ENCODE results near the gene LMBR1.
"Not testable (repeated sequence)": the region's sequence is repeated elsewhere in the genome, so short reads cannot be mapped to it uniquely, and the experiment has no call there.

The LMBR1 gene

GRCh38 chr7:156702399-156702798 lies 190.6 kb downstream of the LMBR1 start:
- no peak overlapping the region for H3K4me3 ChIP-seq (ENCODE audit: control insufficient read depth, low read depth, low read length)
- DNase-seq (ENCODE audit: low read depth) = no peak
- TF ChIP-seq CTCF (IDR thresholded peaks at IDR 0.05; ENCODE audit: control insufficient read depth, insufficient read depth, low read depth, low read length, missing control alignments) = no peak

GRCh38 chr7:156701787-156702186 lies 191.2 kb downstream of the LMBR1 start:
- DNase-seq (ENCODE audit: low read depth); H3K4me3 ChIP-seq (ENCODE audit: control insufficient read depth, low read depth, low read length): not testable (repeated sequence)

- not testable (repeated sequence) for H3K4me3 ChIP-seq (ENCODE audit: control insufficient read depth, low read depth, low read length); DNase-seq (ENCODE audit: low read depth)
Observed at GRCh38 chr7:156698512-156698911, 194.5 kb downstream of the LMBR1 start.

- DNase-seq (ENCODE audit: low read depth); H3K4me3 ChIP-seq (ENCODE audit: control insufficient read depth, low read depth, low read length): not testable (repeated sequence)
Observed at GRCh38 chr7:156697283-156697682, 195.7 kb downstream of the LMBR1 start.

- no peak for TF ChIP-seq CTCF (IDR thresholded peaks at IDR 0.05; ENCODE audit: control insufficient read depth, insufficient read depth, low read depth, low read length, missing control alignments)
- no peak for DNase-seq (ENCODE audit: low read depth)
- no peak overlapping the region for H3K4me3 ChIP-seq (ENCODE audit: control insufficient read depth, low read depth, low read length)
Observed at GRCh38 chr7:156693627-156694026, 199.4 kb downstream of the LMBR1 start.

- TF ChIP-seq CTCF (IDR thresholded peaks at IDR 0.05; ENCODE audit: control insufficient read depth, insufficient read depth, low read depth, low read length, missing control alignments) = no peak
- H3K4me3 ChIP-seq (ENCODE audit: control insufficient read depth, low read depth, low read length) = no peak overlapping the region
- no peak for DNase-seq (ENCODE audit: low read depth)
Observed at GRCh38 chr7:156692849-156693248, 200.1 kb downstream of the LMBR1 start.

GRCh38 chr7:156691764-156692163 lies 201.2 kb downstream of the LMBR1 start:
- DNase-seq (ENCODE audit: low read depth) = no peak
- TF ChIP-seq CTCF (IDR thresholded peaks at IDR 0.05; ENCODE audit: control insufficient read depth, insufficient read depth, low read depth, low read length, missing control alignments) = no peak

GRCh38 chr7:156684661-156685060 lies 208.3 kb downstream of the LMBR1 start:
- TF ChIP-seq CTCF (IDR thresholded peaks at IDR 0.05; ENCODE audit: control insufficient read depth, insufficient read depth, low read depth, low read length, missing control alignments) = no peak
- no peak for DNase-seq (ENCODE audit: low read depth)
- no peak overlapping the region for H3K4me3 ChIP-seq (ENCODE audit: control insufficient read depth, low read depth, low read length)

More at GRCh38 chr7:156691764-156692163, 201.2 kb downstream of the LMBR1 start:
- no peak overlapping the region for H3K4me3 ChIP-seq (ENCODE audit: control insufficient read depth, low read depth, low read length)

All from AG09309 (cell line).